ENCODE results near the gene UNC119B.
A peak's percentile ranks its signal among the peaks of the same experiment; 100 is the strongest.

UNC119B gene

DNA sequence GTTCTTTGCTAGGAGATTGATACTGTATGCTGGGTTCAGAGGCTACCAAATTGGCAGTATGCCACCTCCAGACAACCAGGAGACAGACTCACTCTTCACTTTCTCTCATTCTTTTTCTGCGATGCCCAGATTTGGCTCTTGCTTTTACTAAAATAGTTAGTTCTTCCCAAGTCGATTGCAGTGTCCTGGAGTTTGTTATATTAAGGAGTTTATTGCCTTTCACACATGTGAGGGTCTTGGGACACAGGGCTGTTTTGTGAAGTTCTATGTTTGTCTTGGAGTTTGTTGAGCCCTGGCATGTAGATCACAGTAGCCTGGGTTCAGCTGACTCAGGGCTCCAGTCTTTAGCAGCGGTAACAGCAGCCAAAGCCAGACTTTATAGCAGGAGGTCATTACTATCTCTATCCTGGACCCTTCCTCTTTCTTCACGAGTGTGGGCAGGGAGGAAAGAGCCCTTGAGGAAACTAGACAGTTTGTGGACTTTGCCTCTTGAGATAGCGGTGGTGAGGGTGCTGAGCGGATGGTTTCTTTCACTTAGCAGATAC, 21.7 kb upstream of the UNC119B start:
- no peak for DNase-seq (ENCODE audit: low spot score)

DNA sequence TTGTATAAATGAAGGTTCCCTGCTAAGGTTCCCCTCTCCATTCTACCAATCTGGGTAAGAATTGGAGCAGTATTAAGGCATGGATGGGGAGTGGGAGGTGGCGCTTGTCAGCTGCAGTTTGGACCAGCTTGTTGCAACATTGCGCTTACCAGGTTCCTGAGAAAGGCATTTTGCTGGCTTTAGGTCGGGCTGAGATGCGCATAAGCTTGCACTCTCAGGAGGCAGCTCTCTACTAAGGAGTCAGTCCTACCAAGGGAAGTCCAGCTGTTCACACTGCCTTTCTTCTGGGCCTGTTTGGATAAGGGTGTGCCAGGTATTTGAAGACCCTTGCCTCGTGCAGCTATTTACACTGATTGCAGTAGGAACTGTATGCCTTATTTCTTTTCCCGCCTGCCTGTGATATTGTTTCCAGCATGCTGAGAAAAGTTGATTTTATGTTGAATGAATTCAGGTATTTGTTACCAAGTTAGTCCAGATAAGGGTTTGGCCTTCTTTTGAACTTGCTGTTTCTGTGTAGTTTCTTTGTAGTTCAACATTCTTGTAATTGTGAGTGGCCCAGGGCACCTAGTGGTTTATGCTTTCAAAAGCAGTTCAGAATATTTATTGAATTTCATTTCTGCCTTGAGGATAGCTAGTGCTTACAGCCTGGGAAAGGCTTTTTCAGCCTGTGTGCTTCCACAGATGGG, 20.7 kb upstream of the UNC119B start:
- DNase-seq (ENCODE audit: low spot score): no peak

DNA sequence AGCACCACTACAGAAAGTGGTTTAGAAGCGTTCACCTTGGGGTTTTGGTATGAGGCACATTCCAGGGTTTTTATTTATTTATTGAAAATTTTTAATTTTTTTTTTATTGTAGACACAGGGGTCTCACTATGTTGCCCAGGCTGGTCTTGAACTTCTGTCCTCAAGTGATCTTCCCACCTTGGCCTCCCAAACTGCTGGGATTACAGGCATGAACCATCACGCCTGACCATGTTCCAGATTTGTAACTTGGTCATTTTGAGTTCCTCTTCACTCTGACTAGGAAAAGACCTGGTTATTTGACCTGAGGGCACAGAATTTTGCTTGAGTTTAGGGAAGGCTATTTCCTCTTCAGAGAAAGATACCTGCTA, 20.2 kb upstream of the UNC119B start:
- no peak for DNase-seq (ENCODE audit: low spot score)

DNA sequence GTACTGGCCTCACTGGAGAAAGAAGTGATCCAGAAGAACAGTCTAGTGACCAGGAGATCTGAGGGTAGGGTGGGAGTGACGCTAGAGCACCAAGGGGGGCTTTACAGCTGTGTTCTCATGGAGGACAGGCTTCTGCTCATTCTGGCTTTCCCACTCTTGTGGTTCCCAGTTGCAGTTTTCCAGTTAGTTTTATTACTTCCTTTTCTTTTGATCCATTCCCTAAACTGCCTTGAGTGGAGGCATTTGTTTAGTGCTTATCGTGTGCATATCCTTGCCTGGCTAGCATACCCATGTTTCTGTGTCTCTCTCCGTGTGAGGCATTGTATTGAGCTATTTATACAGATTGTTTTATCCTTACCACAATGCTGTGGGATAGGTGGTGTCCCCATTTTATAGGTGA, 19.3 kb upstream of the UNC119B start:
- DNase-seq (ENCODE audit: low spot score): no peak

DNA sequence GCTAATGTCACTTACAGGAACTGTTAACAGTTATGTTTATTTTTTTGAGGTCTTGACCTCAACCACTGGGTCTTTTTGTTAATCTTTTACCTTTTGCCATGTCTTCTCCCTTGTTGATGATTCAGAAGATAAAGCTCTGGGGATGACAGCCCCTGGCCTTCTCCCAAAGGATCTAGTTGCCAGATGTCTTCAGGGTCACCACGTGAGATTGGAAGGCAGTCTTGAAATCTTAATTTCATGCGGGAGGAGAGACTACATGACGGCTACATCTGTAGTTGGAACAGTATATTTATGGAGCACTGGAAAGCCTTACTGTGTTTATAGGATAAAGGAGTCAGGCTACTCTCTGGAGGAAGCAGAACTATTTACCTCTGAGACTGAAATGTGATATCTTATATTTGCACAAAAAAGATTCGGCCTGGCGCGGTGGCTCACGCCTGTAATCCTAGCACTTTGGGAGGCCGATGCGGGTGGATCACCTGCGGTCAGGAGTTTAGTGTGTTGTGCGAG, 17.7 kb upstream of the UNC119B start:
- DNase-seq (ENCODE audit: low spot score): no peak

DNA sequence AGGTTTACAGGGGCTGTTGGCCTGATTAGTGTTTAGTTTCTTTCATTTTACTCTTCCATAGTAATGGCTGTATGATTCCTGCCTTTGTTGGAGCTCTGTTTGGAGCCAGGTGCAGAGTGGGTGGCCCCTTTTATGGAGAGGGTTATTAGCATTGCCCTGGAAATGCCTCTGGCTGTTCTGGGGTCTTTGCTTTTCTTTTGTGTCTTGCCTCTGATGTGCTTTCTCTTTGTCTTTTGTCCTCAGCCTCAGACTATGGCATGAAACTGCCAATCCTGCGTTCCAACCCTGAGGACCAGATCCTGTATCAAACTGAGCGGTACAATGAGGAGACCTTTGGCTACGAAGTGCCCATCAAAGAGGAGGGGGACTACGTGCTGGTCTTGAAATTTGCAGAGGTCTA, 16.4 kb upstream of the UNC119B start:
- no peak for DNase-seq (ENCODE audit: low spot score)

DNA sequence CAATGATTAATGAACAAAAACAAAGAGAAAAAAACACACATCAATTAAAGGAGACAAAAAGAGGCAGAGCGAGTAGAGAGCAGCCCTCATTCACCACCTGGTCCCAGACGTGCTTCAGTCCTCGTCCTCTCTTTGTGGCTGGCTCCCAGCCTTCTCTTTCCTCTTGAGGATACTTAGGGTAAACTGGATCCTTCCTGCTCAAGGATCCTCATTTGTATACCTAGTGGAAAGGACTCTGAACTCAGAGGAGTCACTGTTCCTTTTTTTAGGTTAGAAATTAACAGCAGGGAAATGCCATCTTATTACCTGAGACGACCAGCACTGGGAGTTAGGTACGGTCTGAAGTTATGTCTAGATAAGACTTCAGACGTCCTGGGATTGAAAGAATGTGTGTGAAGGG, 13.6 kb upstream of the UNC119B start:
- no peak for DNase-seq (ENCODE audit: low spot score)

DNA sequence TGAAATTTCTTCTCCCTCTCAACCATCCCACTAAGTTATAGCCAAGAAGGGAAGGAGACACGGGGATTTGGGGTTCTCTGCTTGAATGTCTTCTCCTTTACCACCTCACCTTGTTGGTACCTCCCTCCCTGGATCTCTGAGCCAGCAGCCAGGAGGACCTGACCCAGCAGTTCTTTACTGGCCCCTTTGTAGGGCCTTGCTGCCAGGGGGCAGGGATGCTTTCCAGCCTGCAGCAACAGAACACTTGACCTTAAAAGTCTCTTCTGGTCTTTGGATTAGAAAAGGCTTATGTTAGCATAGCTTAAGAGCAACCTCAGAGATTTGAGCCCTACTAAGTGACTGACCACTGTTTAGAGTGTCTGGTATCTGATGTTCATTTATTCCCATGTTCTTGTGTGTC, 12.9 kb upstream of the UNC119B start:
- DNase-seq (ENCODE audit: low spot score): no peak

DNA sequence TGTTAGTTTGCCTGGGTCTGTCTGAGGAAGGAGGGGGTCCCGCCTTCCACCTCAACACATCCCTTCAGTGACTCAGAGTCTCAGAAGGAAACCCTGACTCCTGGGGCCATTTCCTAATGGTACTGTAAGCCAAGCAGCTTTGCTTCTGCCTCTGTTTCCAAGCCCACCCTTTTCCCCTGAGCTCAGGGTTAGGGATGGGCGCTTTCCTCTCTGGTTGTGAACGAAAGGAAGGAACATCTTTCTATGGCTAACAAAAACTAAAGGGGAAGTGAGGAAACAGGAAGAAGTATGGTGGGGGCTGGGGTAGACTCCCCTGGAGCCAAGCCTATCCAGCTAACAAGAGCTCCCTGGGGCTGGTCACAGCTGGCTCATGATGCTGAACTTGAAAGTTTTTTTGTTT, 11.6 kb upstream of the UNC119B start:
- no peak for DNase-seq (ENCODE audit: low spot score)

DNA sequence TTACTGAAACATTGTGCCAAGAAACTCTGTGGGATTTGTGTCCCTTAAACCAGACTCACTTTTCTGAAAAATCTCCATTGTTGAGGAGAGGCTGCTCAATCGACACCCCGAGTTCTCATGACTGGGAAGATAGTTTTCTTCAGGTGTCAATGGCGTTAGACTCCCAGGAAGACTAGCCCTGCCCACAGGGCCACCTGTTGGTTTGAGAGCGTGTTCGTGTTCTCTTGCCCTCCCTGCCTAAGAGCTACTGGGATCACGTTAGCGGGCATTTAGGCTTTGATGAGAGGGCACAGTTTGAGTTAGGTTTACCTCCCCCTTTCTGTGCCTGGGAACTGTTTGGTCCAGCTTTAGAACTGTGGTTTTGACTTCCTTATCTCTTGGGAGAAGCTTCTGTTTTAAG, 10.7 kb upstream of the UNC119B start:
- no peak for DNase-seq (ENCODE audit: low spot score)

DNA sequence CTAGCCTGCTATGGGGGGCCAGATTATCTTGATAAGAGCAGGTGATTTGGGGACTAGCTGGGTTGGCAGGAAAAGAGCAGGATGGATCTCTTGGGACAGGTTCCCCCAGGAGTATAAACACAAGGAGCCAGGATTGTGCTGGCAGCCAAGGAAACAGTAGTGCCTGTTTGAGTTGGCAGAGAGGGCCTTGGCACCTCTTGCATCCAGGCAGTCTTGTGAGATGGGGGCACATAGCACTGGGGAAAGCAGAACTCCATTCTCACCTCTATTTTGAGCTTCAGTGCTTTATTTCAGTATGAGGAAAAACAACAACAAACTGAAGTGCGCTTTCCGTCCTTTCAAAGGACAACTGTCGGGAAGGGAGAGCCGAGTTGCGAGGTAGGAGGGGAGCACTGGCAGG, 9.4 kb upstream of the UNC119B start:
- no peak for DNase-seq (ENCODE audit: low spot score)

DNA sequence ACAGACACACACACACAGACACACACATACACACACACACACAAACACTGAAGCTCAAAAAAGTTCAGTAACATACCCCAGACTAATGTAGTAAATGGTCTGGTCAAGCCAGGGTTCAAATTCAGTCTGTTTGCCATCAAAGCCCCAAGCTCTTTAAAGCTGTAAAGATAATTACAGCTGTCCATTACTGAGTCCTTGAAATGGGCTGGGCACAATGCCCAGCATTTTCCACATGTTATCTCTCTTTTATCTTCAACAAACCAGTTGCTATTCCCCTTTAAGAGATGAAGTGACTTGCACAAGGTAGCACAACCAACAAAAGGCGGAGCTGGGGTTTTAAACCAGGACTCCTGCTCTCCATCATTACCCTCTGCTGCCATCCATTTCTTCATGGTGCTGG, 7.6 kb upstream of the UNC119B start:
- no peak for DNase-seq (ENCODE audit: low spot score)

DNA sequence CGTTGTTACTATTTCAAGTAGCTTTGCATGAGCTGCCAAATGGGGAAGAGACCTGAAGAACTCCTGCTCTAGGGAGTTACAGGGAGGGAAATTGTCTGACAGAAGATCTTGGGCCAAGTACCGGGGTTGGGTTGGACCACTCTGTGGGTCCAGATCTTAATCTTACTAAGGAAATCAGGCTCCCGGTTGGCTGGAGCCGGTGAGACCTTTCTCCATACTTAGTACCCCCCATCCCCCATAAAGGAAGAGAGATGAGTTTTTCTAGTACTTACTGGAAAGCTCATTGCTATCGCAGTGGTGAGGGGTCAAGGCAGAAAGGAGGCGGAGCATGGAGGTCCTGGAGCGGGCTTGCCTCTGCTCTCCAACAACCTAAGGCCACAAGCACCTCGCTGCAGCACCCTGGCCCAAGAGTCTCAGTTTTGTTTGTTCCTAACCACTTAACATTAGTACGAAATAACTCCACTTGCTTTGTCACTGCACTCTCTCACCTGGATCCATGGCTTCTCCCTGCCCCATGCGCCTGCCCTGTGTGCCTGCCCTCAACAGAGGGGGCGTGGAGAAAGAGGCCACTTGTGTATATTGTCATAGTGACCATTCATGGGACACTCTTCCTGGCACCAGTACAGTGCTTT, 6.8 kb upstream of the UNC119B start:
- DNase-seq (ENCODE audit: low spot score): no peak

DNA sequence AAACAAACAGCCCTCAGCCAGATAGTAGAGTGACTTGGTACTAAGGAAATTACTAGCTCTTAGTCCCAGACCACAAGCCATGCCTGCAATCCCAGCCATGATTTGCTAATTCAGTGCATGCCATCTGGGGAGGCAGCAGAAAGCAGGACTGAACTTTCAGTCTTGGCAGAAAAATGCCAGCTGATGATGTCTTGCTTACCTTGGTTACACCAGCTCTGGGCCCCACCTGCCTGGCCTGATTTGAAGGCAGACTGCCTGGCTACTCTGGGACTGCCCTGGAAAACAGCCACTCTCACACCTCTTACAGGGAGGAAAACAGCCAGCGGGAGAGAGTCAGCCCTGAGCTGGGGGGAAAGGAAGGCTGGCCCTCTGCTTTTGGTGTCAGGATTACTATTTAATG, 4.6 kb upstream of the UNC119B start:
- DNase-seq (ENCODE audit: low spot score): no peak

DNA sequence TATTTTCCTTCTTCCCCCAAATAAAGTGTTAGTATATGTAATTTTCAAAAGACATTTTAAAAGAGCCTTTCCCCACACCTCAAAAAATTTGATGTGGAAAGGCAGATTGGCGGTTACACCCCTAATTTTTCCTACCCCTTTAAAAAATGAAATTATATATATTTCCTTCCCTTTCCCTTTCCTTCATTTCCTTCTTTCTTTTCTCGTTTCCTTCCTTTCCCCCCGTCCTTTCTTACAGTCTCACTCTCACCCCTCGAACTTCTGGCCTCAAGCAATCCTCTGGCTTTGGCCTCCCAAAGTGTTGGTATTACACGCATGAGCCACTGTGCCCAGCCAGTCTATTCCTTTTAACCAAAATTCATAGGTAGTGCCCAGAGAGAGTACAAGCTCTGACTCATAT, 4.2 kb upstream of the UNC119B start:
- DNase-seq (ENCODE audit: low spot score): no peak

DNA sequence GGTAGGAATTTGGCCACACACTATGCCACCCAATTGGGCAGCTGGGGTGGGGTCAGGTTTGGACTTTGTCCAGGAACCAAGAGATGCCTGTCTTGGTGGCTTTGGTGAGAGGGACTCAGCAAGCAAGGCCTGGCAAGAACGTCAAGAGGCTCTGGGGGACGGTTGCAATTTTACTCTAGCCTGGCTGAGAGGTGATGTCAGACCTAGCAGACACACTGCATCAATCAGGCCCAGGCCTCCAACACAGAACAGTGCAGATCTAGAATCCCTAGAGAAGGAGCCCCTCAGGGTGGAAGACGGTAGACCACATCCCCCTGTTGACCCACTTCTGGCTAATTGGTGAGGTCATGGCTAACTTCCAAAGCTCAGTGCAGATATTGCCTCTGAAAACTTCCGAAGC, 1.6 kb upstream of the UNC119B start:
- DNase-seq (ENCODE audit: low spot score): no peak

DNA sequence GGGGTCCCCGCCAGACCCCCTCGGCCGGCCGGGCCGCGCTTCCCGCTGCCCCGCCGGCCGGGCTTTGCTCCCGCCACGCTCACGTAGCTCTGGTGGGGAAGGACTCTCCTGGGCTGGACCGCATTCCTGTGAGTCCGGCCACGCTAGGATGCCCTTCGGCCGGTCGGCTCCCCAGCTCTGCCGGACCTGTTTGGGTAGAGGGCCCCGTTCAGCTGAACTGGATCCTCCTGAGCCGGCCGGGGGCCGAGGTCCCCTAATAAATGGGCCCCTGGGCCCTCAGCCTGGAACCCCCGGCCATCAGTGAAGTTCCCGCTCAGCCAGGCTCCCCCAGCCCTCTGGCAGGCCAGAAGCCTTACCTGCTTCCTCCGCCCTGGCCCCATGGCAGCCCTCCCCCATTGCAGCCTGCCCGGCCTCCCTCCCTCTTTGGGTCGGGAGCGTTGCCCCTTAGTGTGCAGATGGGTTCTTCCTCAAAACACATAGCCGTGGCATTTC, 593 bp downstream of the UNC119B start:
- DNase-seq (ENCODE audit: low spot score): no peak

DNA sequence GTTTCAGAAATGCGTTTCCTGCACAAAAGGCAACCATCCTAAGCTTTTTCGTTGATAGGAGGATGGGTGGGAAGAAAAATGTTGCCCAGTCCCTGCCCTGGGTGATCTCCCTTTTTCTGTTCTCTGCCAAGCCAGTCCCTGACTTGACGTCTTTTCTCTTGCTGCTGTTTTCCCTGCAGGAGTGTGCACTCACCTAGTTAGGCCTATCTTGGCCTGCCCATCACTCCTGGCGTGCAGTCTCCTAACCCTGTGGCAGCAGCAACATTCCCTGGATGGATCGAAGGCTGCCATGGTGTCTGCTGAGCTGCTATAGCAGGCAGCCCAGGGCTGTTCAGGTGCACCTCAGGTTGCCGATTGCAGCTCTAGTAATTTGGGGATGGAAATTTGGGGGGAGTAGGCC, 1.2 kb downstream of the UNC119B start:
- DNase-seq (ENCODE audit: low spot score): no peak

DNA sequence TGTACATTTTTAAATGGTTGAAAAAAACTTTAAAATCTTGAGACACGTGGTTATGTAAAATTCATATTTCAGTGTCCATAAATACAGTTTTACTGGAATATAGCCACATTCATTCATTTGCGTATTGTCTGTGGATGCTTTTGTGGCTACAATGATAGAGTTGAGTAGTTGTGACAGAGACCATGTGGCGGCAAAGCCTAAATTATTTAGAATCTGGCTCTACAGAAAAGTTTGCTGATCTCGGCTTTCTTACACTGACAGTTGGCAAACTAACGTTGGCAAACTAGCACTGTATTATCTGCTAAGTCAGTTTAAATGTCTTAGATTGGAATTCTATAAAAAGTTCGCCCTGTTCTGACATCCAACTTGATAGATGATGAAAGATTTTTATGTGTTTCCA, 2.4 kb downstream of the UNC119B start:
- no peak for DNase-seq (ENCODE audit: low spot score)

DNA sequence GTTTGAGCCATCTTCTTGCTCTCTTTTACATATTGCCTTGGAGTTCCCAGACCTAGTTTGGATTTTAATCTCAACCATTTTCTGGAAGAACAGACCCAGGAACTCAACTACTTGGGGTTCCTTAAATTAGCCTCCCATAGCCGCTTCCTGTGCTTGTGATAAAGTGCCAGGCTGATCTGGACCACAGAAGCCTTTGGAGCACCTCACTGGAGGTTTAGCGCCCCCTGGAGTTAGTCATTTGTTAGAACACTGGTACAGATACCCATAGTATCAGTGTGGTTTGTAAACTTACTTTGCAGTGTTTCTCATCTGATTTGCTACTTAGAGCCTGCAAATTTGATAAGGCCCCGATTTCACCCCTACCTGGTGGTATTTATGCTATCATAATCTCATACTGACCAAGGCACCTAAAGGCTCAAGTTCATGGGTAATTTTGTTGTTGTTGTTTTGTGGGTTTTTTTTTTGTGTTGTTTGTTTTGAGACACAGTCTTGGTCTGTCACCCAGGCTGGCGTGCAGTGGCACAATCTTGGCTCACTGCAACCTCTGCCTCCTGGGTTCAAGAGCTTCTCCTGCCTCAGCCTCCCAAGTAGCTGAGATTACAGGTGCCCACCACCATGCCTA, 3.7 kb downstream of the UNC119B start:
- peak; percentile 87 for DNase-seq (ENCODE audit: low spot score)

DNA sequence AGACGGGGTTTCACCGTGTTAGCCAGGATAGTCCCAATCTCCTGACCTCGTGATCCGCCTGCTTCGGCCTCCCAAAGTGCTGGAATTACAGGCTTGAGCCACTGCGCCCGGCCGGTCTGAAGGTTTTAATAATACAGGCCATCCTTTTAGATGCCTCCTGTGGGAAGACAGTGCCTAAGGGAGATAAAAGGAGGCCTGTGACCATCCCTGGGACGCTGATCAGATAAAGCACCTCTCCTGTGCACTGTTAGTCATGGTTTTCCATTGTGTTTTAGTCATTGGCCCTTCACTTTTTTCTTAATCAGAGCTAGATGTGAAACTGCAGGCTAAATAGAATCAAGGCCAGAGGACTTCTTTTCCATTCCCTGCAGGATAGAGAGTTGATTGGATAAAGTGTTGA, 7.8 kb downstream of the UNC119B start:
- DNase-seq (ENCODE audit: low spot score): no peak

DNA sequence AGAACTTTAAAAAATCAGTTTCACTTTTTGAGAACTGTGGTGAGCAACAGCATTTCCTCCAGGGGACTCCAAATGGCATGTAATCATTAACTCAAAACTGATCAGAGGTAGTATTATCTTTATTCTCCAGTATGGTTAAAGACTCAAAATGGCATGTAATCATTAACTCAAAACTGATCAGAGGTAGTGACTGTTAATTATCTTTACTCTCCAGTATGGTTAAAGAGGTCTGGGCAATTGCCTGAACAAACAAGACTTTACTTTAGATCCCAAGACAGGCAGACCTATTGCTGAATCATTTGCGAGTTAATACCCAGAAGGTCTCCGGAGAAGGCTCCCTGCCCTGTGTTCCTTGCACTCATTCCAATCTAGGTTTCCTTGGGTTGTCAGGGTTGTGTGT, 8.8 kb downstream of the UNC119B start:
- DNase-seq (ENCODE audit: low spot score): no peak

Data from COLO829 (cell line).